GM12878 (cell line): Measurements from ENCODE around the gene TTLL3. TPM values are rescaled to one million over a fixed set of nuclear protein-coding genes. Genes with fewer than 3 reads are reported as not detected.

Source experiments
- CHD2 ChIP-seq: IDR thresholded peaks from 2 replicates; pipeline ENCODE4 v1.6.1; 2011; ENCODE audit warnings: low read depth, low read length, improper control_type of control experiment, borderline replicate concordance
- DPF2 ChIP-seq: fragments of 450-650 bp; IDR thresholded peaks from 2 replicates; pipeline ENCODE4 v1.6.1; 2017; ENCODE audit warnings: mild to moderate bottlenecking
- EGR1 ChIP-seq, 2 experiments: IDR thresholded peaks; 1 replicate in 1 of 2; 2 replicates in 1 of 2; pipeline ENCODE4 v1.6.1; 2011 to 2012; ENCODE audit warnings: low read depth in 2 of 2, low read length in 2 of 2, borderline replicate concordance in 1 of 2, mild to moderate bottlenecking in 1 of 2, moderate library complexity in 1 of 2
- ETV6 ChIP-seq, 2 experiments: fragments of 450-650 bp in 1 of 2; IDR thresholded peaks in 1 of 2; conservative IDR thresholded peaks in 1 of 2; 2 replicates each; pipeline ENCODE4 v1.6.1; 2014; ENCODE audit warnings: antibody characterized with exemption in 1 of 2, borderline replicate concordance in 1 of 2, low read depth in 1 of 2, mild to moderate bottlenecking in 1 of 2, moderate library complexity in 1 of 2
- IKZF1 ChIP-seq: fragments of 450-650 bp; conservative IDR thresholded peaks from 2 replicates; pipeline ENCODE4 v1.6.1; 2017; ENCODE audit warnings: antibody characterized with exemption, mild to moderate bottlenecking
- JUNB ChIP-seq: IDR thresholded peaks from 2 replicates; pipeline ENCODE4 v1.6.1; 2016; ENCODE audit warnings: antibody characterized with exemption, mild to moderate bottlenecking
- LARP7 ChIP-seq: fragments of 450-650 bp; IDR thresholded peaks from 2 replicates; pipeline ENCODE4 v1.6.1; 2017; ENCODE audit warnings: mild to moderate bottlenecking
- NBN ChIP-seq: fragments of 450-650 bp; IDR thresholded peaks from 2 replicates; pipeline ENCODE4 v1.6.1; 2016
- NR2F1 ChIP-seq: fragments of 450-650 bp; conservative IDR thresholded peaks from 2 replicates; pipeline ENCODE4 v1.6.1; 2017; ENCODE audit warnings: mild to moderate bottlenecking
- NRF1 ChIP-seq: conservative IDR thresholded peaks from 2 replicates; pipeline ENCODE4 v1.6.1; 2011; ENCODE audit warnings: mild to moderate bottlenecking, low read depth, low read length, improper control_type of control experiment
- PAX8 ChIP-seq: fragments of 450-650 bp; IDR thresholded peaks from 2 replicates; pipeline ENCODE4 v1.6.1; 2017; ENCODE audit warnings: mild to moderate bottlenecking, moderate library complexity
- POLR2A ChIP-seq: IDR thresholded peaks from 2 replicates; pipeline ENCODE4 v1.6.1; 2011; ENCODE audit warnings: low read depth, mild to moderate bottlenecking, low read length
- RBBP5 ChIP-seq: fragments of 200-600 bp; sonication (generic); conservative IDR thresholded peaks from 2 replicates; pipeline ENCODE4 v1.6.1; 2016
- SIN3A ChIP-seq: IDR thresholded peaks from 2 replicates; pipeline ENCODE4 v1.6.1; 2012; ENCODE audit warnings: low read depth, low read length, improper control_type of control experiment
- SPI1 ChIP-seq: IDR thresholded peaks from 2 replicates; pipeline ENCODE4 v1.6.1; 2011; ENCODE audit warnings: low read depth, mild to moderate bottlenecking, low read length, moderate library complexity, borderline replicate concordance; ENCODE audit not compliant: insufficient read depth
- WRNIP1 ChIP-seq: IDR thresholded peaks from 2 replicates; pipeline ENCODE4 v1.6.1; 2011; ENCODE audit warnings: low read depth, low read length, improper control_type of control experiment, borderline replicate concordance
- YY1 ChIP-seq: IDR thresholded peaks from 2 replicates; pipeline ENCODE4 v1.6.1; 2011; ENCODE audit warnings: low read depth, mild to moderate bottlenecking, low read length
- ZNF217 ChIP-seq: fragments of 450-650 bp; IDR thresholded peaks from 2 replicates; pipeline ENCODE4 v1.6.1; 2017; ENCODE audit warnings: antibody characterized with exemption, mild to moderate bottlenecking
- ZNF24 ChIP-seq: fragments of 450-650 bp; IDR thresholded peaks from 2 replicates; pipeline ENCODE4 v1.6.1; 2017; ENCODE audit warnings: antibody characterized with exemption, mild to moderate bottlenecking
- polyA plus RNA-seq, 11 experiments: library from polyadenylated mRNA; depleted of rRNA in 4 of 11; unstranded in 6 of 11; stranded (reverse) in 5 of 11; fragments of >200 nt; fragmentation: Nextera tagmentation in 4 of 11; fragmentation: Illumina TruSeq in 1 of 11; extraction: Ambion mirVana in 4 of 11; extraction: Trizol in 1 of 11; gene quantifications; 1 replicate in 1 of 11; 2 replicates in 10 of 11; pipeline versions ENCODE4 v1.2.1 to v1.2.3, GENCODE V29; 2011 to 2016; ENCODE audit warnings: inconsistent platforms in 2 of 11, missing spikeins in 2 of 11, low read depth in 1 of 11
- total RNA-seq, 4 experiments: library from RNA; depleted of rRNA in 3 of 4; stranded (reverse); fragments of >200 nt in 3 of 4; fragmentation: Illumina TruSeq in 1 of 4; extraction: Trizol in 1 of 4; gene quantifications; 2 replicates each; pipeline versions ENCODE4 v1.2.1 to v1.2.3, GENCODE V29; 2013 to 2021
- TF ChIP-seq, protein P1 (sequence below): fragments of 450-650 bp; IDR thresholded peaks from 2 replicates; pipeline ENCODE4 v1.6.1; 2017; ENCODE audit warnings: antibody characterized with exemption, mild to moderate bottlenecking, moderate library complexity
- TF ChIP-seq, protein P2 (sequence below): fragments of 450-650 bp; IDR thresholded peaks from 2 replicates; pipeline ENCODE4 v1.6.1; 2017; ENCODE audit warnings: mild to moderate bottlenecking, moderate library complexity
- TF ChIP-seq, protein P3 (sequence below): fragments of 450-650 bp; IDR thresholded peaks from 2 replicates; pipeline ENCODE4 v1.6.1; 2017; ENCODE audit warnings: low read depth, mild to moderate bottlenecking, moderate library complexity
- TF ChIP-seq, protein P4 (sequence below): IDR thresholded peaks from 2 replicates; pipeline ENCODE4 v1.6.1; 2011; ENCODE audit warnings: low read depth, mild to moderate bottlenecking, low read length, moderate library complexity, borderline replicate concordance; ENCODE audit errors: extremely low read depth

The TTLL3 gene
- total and polyA plus RNA-seq, 10 of the 15 experiments (the other 5 are each of a cell fraction or from before 2014, with no cell fraction given), result 4.2 to 51.3 (median 18.9) TPM

DNA sequence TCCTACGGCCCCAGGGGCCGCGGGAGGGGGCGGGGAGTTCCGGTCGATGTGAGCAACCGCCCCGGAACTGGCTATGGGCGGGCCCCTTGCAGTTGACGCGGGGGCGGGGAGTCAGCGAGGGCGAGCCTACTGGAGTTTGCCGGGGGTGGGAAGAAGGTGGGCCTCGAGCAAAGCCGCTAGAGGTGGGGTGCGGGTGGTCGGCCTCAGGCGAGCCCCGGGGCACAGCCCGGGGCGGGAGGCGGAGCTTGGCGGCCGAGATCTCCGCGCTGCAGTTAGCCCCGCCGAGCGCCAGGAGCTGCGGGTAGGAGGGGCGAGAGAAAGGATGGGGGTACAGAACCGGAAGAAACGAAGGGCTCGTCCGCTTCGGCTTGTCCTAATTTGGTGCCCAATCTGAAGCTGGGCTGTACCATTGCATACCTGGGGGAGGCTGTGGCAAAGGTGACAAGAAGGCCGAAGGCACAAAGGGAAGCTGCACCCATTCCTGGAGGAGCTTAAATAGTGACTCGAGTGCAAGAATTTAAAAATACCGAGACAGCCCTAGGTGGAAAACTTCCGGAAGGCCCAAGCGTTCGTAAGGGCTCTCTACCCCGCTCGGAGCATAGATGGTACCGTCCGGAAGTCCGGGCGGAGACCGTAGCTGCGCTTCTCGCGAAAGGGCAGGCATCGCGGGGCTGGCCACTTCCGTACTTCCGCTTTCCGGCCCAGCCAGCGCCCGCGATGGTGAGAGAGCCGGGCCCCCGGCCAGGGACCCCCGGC lies 17.5 kb upstream of the TTLL3 start, which contains the start of the genes ARPC4 and TADA3 (continued):
- TF ChIP-seq, protein P1, sequence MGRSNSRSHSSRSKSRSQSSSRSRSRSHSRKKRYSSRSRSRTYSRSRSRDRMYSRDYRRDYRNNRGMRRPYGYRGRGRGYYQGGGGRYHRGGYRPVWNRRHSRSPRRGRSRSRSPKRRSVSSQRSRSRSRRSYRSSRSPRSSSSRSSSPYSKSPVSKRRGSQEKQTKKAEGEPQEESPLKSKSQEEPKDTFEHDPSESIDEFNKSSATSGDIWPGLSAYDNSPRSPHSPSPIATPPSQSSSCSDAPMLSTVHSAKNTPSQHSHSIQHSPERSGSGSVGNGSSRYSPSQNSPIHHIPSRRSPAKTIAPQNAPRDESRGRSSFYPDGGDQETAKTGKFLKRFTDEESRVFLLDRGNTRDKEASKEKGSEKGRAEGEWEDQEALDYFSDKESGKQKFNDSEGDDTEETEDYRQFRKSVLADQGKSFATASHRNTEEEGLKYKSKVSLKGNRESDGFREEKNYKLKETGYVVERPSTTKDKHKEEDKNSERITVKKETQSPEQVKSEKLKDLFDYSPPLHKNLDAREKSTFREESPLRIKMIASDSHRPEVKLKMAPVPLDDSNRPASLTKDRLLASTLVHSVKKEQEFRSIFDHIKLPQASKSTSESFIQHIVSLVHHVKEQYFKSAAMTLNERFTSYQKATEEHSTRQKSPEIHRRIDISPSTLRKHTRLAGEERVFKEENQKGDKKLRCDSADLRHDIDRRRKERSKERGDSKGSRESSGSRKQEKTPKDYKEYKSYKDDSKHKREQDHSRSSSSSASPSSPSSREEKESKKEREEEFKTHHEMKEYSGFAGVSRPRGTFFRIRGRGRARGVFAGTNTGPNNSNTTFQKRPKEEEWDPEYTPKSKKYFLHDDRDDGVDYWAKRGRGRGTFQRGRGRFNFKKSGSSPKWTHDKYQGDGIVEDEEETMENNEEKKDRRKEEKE, result peak; percentile 98
- peak in 1 of 2 experiments; percentile 97; a peak in 2 of 3 replicates for TF ChIP-seq EGR1 (IDR thresholded peaks at IDR 0.05; ENCODE audit: borderline replicate concordance in 1 of 2, low read depth in 2 of 2, low read length in 2 of 2)
- TF ChIP-seq NR2F1, result peak; percentile 61
- TF ChIP-seq ZNF24, result no peak
- TF ChIP-seq WRNIP1, result no peak
- TF ChIP-seq RBBP5, result no peak
- TF ChIP-seq, protein P2, sequence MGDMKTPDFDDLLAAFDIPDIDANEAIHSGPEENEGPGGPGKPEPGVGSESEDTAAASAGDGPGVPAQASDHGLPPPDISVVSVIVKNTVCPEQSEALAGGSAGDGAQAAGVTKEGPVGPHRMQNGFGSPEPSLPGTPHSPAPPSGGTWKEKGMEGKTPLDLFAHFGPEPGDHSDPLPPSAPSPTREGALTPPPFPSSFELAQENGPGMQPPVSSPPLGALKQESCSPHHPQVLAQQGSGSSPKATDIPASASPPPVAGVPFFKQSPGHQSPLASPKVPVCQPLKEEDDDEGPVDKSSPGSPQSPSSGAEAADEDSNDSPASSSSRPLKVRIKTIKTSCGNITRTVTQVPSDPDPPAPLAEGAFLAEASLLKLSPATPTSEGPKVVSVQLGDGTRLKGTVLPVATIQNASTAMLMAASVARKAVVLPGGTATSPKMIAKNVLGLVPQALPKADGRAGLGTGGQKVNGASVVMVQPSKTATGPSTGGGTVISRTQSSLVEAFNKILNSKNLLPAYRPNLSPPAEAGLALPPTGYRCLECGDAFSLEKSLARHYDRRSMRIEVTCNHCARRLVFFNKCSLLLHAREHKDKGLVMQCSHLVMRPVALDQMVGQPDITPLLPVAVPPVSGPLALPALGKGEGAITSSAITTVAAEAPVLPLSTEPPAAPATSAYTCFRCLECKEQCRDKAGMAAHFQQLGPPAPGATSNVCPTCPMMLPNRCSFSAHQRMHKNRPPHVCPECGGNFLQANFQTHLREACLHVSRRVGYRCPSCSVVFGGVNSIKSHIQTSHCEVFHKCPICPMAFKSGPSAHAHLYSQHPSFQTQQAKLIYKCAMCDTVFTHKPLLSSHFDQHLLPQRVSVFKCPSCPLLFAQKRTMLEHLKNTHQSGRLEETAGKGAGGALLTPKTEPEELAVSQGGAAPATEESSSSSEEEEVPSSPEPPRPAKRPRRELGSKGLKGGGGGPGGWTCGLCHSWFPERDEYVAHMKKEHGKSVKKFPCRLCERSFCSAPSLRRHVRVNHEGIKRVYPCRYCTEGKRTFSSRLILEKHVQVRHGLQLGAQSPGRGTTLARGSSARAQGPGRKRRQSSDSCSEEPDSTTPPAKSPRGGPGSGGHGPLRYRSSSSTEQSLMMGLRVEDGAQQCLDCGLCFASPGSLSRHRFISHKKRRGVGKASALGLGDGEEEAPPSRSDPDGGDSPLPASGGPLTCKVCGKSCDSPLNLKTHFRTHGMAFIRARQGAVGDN, result no peak
- peak; percentile 21; the same call in 1 of the 2 replicates for TF ChIP-seq IKZF1
- peak; percentile 73 for TF ChIP-seq YY1
- TF ChIP-seq, protein P3, sequence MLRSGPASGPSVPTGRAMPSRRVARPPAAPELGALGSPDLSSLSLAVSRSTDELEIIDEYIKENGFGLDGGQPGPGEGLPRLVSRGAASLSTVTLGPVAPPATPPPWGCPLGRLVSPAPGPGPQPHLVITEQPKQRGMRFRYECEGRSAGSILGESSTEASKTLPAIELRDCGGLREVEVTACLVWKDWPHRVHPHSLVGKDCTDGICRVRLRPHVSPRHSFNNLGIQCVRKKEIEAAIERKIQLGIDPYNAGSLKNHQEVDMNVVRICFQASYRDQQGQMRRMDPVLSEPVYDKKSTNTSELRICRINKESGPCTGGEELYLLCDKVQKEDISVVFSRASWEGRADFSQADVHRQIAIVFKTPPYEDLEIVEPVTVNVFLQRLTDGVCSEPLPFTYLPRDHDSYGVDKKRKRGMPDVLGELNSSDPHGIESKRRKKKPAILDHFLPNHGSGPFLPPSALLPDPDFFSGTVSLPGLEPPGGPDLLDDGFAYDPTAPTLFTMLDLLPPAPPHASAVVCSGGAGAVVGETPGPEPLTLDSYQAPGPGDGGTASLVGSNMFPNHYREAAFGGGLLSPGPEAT, result peak; percentile 87
- TF ChIP-seq, protein P4, sequence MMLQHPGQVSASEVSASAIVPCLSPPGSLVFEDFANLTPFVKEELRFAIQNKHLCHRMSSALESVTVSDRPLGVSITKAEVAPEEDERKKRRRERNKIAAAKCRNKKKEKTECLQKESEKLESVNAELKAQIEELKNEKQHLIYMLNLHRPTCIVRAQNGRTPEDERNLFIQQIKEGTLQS, result no peak
- no peak; the same call in 1 of the 2 replicates for TF ChIP-seq DPF2
- TF ChIP-seq SIN3A, result 0 out of 2 replicates have a peak, but pooled peaks have one; percentile 51
- no peak for TF ChIP-seq ZNF217
- TF ChIP-seq ETV6 (conservative IDR thresholded peaks at IDR 0.05 in 1 of 2, IDR thresholded peaks at IDR 0.05 in 1 of 2; ENCODE audit: borderline replicate concordance in 1 of 2, low read depth in 1 of 2), result 0 out of 4 replicates have a peak, but pooled peaks of 1 of the 2 experiments have one; percentile 17
- TF ChIP-seq LARP7, result no peak; the same call in 1 of the 2 replicates
- TF ChIP-seq CHD2, result peak; percentile 99
- peak; percentile 63; the same call in 1 of the 2 replicates for TF ChIP-seq SPI1
- TF ChIP-seq PAX8, result no peak
- TF ChIP-seq POLR2A, result peak; percentile 83
- no peak for TF ChIP-seq JUNB
- TF ChIP-seq NRF1, result no peak
- peak; percentile 87 for TF ChIP-seq NBN
